ENCODE results near the gene KCTD15.

Gene KCTD15

GRCh38 chr19:33823341-33823740 is 26.7 kb downstream of the KCTD15 start:
- TF ChIP-seq GATA2 (IDR thresholded peaks at IDR 0.05; ENCODE audit: low read depth, low read length) (no peak), GATA3 (IDR thresholded peaks at IDR 0.05; ENCODE audit: low read depth, low read length) (no peak)

- TF ChIP-seq GATA2 (IDR thresholded peaks at IDR 0.05; ENCODE audit: low read depth, low read length) = no peak
- TF ChIP-seq GATA3 (IDR thresholded peaks at IDR 0.05; ENCODE audit: low read depth, low read length) = no peak
These were observed 28.9 kb downstream of the KCTD15 start for GRCh38 chr19:33825556-33825955.

GRCh38 chr19:33826521-33826920 is 29.9 kb downstream of the KCTD15 start:
- no peak for TF ChIP-seq GATA2 (IDR thresholded peaks at IDR 0.05; ENCODE audit: low read depth, low read length)
- TF ChIP-seq GATA3 (IDR thresholded peaks at IDR 0.05; ENCODE audit: low read depth, low read length) = no peak

- no peak for TF ChIP-seq GATA3 (IDR thresholded peaks at IDR 0.05; ENCODE audit: low read depth, low read length)
- TF ChIP-seq GATA2 (IDR thresholded peaks at IDR 0.05; ENCODE audit: low read depth, low read length) = no peak
These were observed 31.8 kb downstream of the KCTD15 start for GRCh38 chr19:33828266-33829075.

GRCh38 chr19:33830264-33830663 is 33.6 kb downstream of the KCTD15 start:
- no peak for TF ChIP-seq GATA3 (IDR thresholded peaks at IDR 0.05; ENCODE audit: low read depth, low read length)
- TF ChIP-seq GATA2 (IDR thresholded peaks at IDR 0.05; ENCODE audit: low read depth, low read length) = no peak

- no peak for TF ChIP-seq GATA3 (IDR thresholded peaks at IDR 0.05; ENCODE audit: low read depth, low read length)
- no peak for TF ChIP-seq GATA2 (IDR thresholded peaks at IDR 0.05; ENCODE audit: low read depth, low read length)
These were observed 35.2 kb downstream of the KCTD15 start for GRCh38 chr19:33831825-33832224.

GRCh38 chr19:33832633-33833032 is 36.0 kb downstream of the KCTD15 start:
- TF ChIP-seq GATA2 (IDR thresholded peaks at IDR 0.05; ENCODE audit: low read depth, low read length) (no peak), GATA3 (IDR thresholded peaks at IDR 0.05; ENCODE audit: low read depth, low read length) (no peak)

GRCh38 chr19:33840382-33840781 is 43.7 kb downstream of the KCTD15 start:
- TF ChIP-seq GATA3 (IDR thresholded peaks at IDR 0.05; ENCODE audit: low read depth, low read length) = no peak
- TF ChIP-seq GATA2 (IDR thresholded peaks at IDR 0.05; ENCODE audit: low read depth, low read length) = no peak

GRCh38 chr19:33840783-33841182 is 44.1 kb downstream of the KCTD15 start:
- TF ChIP-seq GATA3 (IDR thresholded peaks at IDR 0.05; ENCODE audit: low read depth, low read length) (no peak), GATA2 (IDR thresholded peaks at IDR 0.05; ENCODE audit: low read depth, low read length) (no peak)

GRCh38 chr19:33841685-33842084 is 45.0 kb downstream of the KCTD15 start:
- TF ChIP-seq GATA3 (IDR thresholded peaks at IDR 0.05; ENCODE audit: low read depth, low read length) = no peak
- TF ChIP-seq GATA2 (IDR thresholded peaks at IDR 0.05; ENCODE audit: low read depth, low read length) = no peak

GRCh38 chr19:33844478-33844877 is 47.8 kb downstream of the KCTD15 start:
- TF ChIP-seq GATA3 (IDR thresholded peaks at IDR 0.05; ENCODE audit: low read depth, low read length) (no peak), GATA2 (IDR thresholded peaks at IDR 0.05; ENCODE audit: low read depth, low read length) (no peak)

- TF ChIP-seq GATA3 (IDR thresholded peaks at IDR 0.05; ENCODE audit: low read depth, low read length) (no peak), GATA2 (IDR thresholded peaks at IDR 0.05; ENCODE audit: low read depth, low read length) (no peak)
These were observed 48.8 kb downstream of the KCTD15 start for GRCh38 chr19:33845498-33845897.

- TF ChIP-seq GATA3 (IDR thresholded peaks at IDR 0.05; ENCODE audit: low read depth, low read length) (no peak), GATA2 (IDR thresholded peaks at IDR 0.05; ENCODE audit: low read depth, low read length) (no peak)
These were observed 53.0 kb downstream of the KCTD15 start for GRCh38 chr19:33849551-33850147.

GRCh38 chr19:33859016-33859415 is 62.3 kb downstream of the KCTD15 start:
- TF ChIP-seq GATA2 (IDR thresholded peaks at IDR 0.05; ENCODE audit: low read depth, low read length) (no peak), GATA3 (IDR thresholded peaks at IDR 0.05; ENCODE audit: low read depth, low read length) (no peak)
